D721Med (cell line): Measurements from ENCODE around the gene CPNE5.

Source experiments
- DNase-seq: peaks from one replicate; pipeline ENCODE4 v3.0.0; 2011; ENCODE audit warnings: low spot score; ENCODE audit not compliant: insufficient read length
- FAIRE-seq: peaks from 2 replicates; lab custom pipeline; 2011; peaks lifted over from hg19 to GRCh38; lab: Jason Lieb, UNC
- CTCF ChIP-seq: IDR thresholded peaks from 2 replicates; pipeline ENCODE4 v1.5.1; 2012; ENCODE audit warnings: mild to moderate bottlenecking, control low read depth; ENCODE audit not compliant: insufficient read depth; ENCODE audit errors: missing control alignments

The CPNE5 gene

GRCh38 chr6:36874443-36875249 lies 35.4 kb upstream of the CPNE5 start, which contains the start of gene PPIL1:
PPIL1 (minus strand) TSS chr6:36874803; CDS start chr6:36874772, 31 bp downstream.
- DNase-seq (peak; percentile 72), FAIRE-seq (peak; percentile 11)
- TF ChIP-seq CTCF = no peak

GRCh38 chr6:36873612-36874442 lies 34.6 kb upstream of the CPNE5 start:
- TF ChIP-seq CTCF = no peak
- FAIRE-seq = no peak
- DNase-seq = no peak

GRCh38 chr6:36873115-36873514 lies 33.9 kb upstream of the CPNE5 start:
- TF ChIP-seq CTCF = no peak
- DNase-seq (no peak), FAIRE-seq (no peak)

- FAIRE-seq (no peak), DNase-seq (no peak)
- no peak for TF ChIP-seq CTCF
Measured at GRCh38 chr6:36871686-36872085, 32.4 kb upstream of the CPNE5 start.

GRCh38 chr6:36867471-36868224 lies 28.4 kb upstream of the CPNE5 start:
- FAIRE-seq (no peak), DNase-seq (no peak)
- TF ChIP-seq CTCF = no peak

GRCh38 chr6:36865835-36866234 lies 26.6 kb upstream of the CPNE5 start:
- DNase-seq (no peak), FAIRE-seq (no peak)
- no peak for TF ChIP-seq CTCF
